Heart left ventricle (tissue), 13 donors: ENCODE measurements around the gene RPS6KA5.

ENCODE experiments used
- POLR2A ChIP-seq, 2 donors: fragments of 450-650 bp; IDR thresholded peaks; one replicate each; pipeline ENCODE4 v1.6.1; 2017; ENCODE audit warnings: antibody characterized with exemption in 2 of 2, mild to moderate bottlenecking in 2 of 2, moderate library complexity in 2 of 2
- TF ChIP-seq, protein P1 (sequence below), 12 donors: fragments of 200-600 bp; sonication (generic) in 4 of 12; IDR thresholded peaks; one replicate each; pipeline versions ENCODE4 v1.5.0 to v1.8.0; 2018 to 2022; ENCODE audit warnings: antibody characterized with exemption in 12 of 12, mild to moderate bottlenecking in 5 of 12
- donor health status: ischemic (EF 13 %, LVEDD 7.1; RV severe dilation, severe dysfunction).
- donor health status: DM: no; HTN: yes; CAD: no.
- donor health status: DM: no; HTN: no; CAD: no.
- donor health status: ischemic (EF 25% LVEDD 6.9; RV normal size, moderate dysfunction).
- donor health status: ischemic (EF 25% LVEDD 5.7; RV mildly dilated, moderate dysfunction).
- donor health status: ischemic (EF 35%, LVEDD 5.7; RV mildly dilated, moderate dysfunction).
- donor health status: nonischemic (EF 11% LVEDD 7.7; RV severe dilation, severe dysfunction).
- donor health status: DM: yes; HTN: yes; CAD: no.
- donor health status: PGD.
- donor health status: ischemic (EF 29% LVEDD 5.4; RV normal size, mild dysfunction).
- donor health status: nonischemic (EF 23%, LVEDD 6.1; RV moderate dilation, normal function).

GRCh38 chr14:90903101-90903500 lies 157.3 kb downstream of the RPS6KA5 start:
- TF ChIP-seq, protein P1, sequence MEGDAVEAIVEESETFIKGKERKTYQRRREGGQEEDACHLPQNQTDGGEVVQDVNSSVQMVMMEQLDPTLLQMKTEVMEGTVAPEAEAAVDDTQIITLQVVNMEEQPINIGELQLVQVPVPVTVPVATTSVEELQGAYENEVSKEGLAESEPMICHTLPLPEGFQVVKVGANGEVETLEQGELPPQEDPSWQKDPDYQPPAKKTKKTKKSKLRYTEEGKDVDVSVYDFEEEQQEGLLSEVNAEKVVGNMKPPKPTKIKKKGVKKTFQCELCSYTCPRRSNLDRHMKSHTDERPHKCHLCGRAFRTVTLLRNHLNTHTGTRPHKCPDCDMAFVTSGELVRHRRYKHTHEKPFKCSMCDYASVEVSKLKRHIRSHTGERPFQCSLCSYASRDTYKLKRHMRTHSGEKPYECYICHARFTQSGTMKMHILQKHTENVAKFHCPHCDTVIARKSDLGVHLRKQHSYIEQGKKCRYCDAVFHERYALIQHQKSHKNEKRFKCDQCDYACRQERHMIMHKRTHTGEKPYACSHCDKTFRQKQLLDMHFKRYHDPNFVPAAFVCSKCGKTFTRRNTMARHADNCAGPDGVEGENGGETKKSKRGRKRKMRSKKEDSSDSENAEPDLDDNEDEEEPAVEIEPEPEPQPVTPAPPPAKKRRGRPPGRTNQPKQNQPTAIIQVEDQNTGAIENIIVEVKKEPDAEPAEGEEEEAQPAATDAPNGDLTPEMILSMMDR (IDR thresholded peaks at IDR 0.05): peak; percentile 54 to 82 (median 70)
- TF ChIP-seq POLR2A (IDR thresholded peaks at IDR 0.05): no peak
